Measurements from ENCODE around the gene MACROD2. TPM values are rescaled to one million over a fixed set of nuclear protein-coding genes. Genes with fewer than 3 reads are reported as not detected.

Gene MACROD2
- total RNA-seq, 4 donors from 2014 or later: 8.7 to 17.8 (median 10.8) TPM

- no peaks in the 10 kb centered on the region for H3K36me3 ChIP-seq
- intact Hi-C loops (cut with DNase I): no loop called here
- no peak for TF ChIP-seq POLR2A (IDR thresholded peaks at IDR 0.05)
- TF ChIP-seq, protein P1, sequence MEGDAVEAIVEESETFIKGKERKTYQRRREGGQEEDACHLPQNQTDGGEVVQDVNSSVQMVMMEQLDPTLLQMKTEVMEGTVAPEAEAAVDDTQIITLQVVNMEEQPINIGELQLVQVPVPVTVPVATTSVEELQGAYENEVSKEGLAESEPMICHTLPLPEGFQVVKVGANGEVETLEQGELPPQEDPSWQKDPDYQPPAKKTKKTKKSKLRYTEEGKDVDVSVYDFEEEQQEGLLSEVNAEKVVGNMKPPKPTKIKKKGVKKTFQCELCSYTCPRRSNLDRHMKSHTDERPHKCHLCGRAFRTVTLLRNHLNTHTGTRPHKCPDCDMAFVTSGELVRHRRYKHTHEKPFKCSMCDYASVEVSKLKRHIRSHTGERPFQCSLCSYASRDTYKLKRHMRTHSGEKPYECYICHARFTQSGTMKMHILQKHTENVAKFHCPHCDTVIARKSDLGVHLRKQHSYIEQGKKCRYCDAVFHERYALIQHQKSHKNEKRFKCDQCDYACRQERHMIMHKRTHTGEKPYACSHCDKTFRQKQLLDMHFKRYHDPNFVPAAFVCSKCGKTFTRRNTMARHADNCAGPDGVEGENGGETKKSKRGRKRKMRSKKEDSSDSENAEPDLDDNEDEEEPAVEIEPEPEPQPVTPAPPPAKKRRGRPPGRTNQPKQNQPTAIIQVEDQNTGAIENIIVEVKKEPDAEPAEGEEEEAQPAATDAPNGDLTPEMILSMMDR (IDR thresholded peaks at IDR 0.05): no peak
These were observed 901.3 kb downstream of the MACROD2 start for GRCh38 chr20:14896569-14896968.

DNA sequence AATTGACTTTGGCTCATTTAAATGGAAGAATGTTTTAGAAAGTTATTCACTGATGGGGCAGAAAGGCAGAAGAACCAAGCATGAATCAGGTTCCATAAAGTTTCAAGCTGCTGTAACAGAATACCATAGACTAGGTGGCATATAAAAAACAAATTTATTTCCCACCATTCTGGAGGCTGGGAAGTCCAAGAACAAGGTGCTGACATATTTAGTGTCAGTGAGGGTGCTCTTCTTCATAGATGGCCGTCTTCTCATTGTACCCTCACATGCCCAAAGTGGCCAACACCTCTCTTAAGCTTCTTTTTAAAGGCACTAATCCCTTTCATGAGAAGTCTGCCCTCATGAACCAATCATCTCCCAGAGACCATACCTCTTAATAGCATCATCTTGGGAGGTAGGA lies 902.3 kb downstream of the MACROD2 start:
- Histone ChIP-seq H3K27ac (no peak overlapping the region), H3K9me3 (no peaks in the 10 kb centered on the region), H3K27me3 (no peaks in the 10 kb centered on the region), H3K4me3 (replicated peaks in 1 of 3) (no peak overlapping the region), H3K36me3 (no peaks in the 10 kb centered on the region), H3K4me1 (no peaks in the 10 kb centered on the region)
- intact Hi-C loops (cut with DNase I): no loop called here
- DNase-seq: no peak
- 81 to 88% methylated on average over 1 of the region's 1 CpG for WGBS, 2 donors
- TF ChIP-seq, protein P1 (IDR thresholded peaks at IDR 0.05): no peak
- no peak for TF ChIP-seq POLR2A (IDR thresholded peaks at IDR 0.05)

More at GRCh38 chr20:14896569-14896968, 901.3 kb downstream of the MACROD2 start:
- H3K27me3 ChIP-seq: no peaks in the 10 kb centered on the region
- DNase-seq: no peak
- H3K27ac ChIP-seq: no peak overlapping the region
- no peak overlapping the region for H3K4me3 ChIP-seq (replicated peaks in 1 of 3)
- H3K4me1 ChIP-seq: no peaks in the 10 kb centered on the region
- H3K9me3 ChIP-seq: no peaks in the 10 kb centered on the region

GRCh38 chr20:14902432-14903089 lies 907.2 kb downstream of the MACROD2 start:
- no peak for DNase-seq
- H3K27me3 ChIP-seq: no peaks in the 10 kb centered on the region
- H3K27ac ChIP-seq: no peak overlapping the region
- no peak overlapping the region for H3K4me3 ChIP-seq (replicated peaks in 1 of 3)
- WGBS, 2 donors: 83 to 85% methylated on average over 4 of the region's 4 CpGs
- H3K4me1 ChIP-seq: no peaks in the 10 kb centered on the region
- no peaks in the 10 kb centered on the region for H3K36me3 ChIP-seq
- H3K9me3 ChIP-seq: no peaks in the 10 kb centered on the region
- intact Hi-C loops (cut with DNase I): no loop called here
- TF ChIP-seq POLR2A (IDR thresholded peaks at IDR 0.05): no peak
- TF ChIP-seq, protein P1 (IDR thresholded peaks at IDR 0.05): no peak

- no peak overlapping the region for H3K27ac ChIP-seq
- intact Hi-C loops (cut with DNase I): no loop called here
- no peaks in the 10 kb centered on the region for H3K9me3 ChIP-seq
- H3K4me1 ChIP-seq: no peaks in the 10 kb centered on the region
- H3K36me3 ChIP-seq: no peaks in the 10 kb centered on the region
- WGBS, 2 donors: 89 to 90% methylated on average over 2 of the region's 2 CpGs
- no peak for DNase-seq
- no peaks in the 10 kb centered on the region for H3K27me3 ChIP-seq
- TF ChIP-seq, protein P1 (IDR thresholded peaks at IDR 0.05): no peak
- TF ChIP-seq POLR2A (IDR thresholded peaks at IDR 0.05): no peak
- H3K4me3 ChIP-seq (replicated peaks in 1 of 3): no peak overlapping the region
These were observed 911.7 kb downstream of the MACROD2 start for GRCh38 chr20:14906908-14907434.

DNA sequence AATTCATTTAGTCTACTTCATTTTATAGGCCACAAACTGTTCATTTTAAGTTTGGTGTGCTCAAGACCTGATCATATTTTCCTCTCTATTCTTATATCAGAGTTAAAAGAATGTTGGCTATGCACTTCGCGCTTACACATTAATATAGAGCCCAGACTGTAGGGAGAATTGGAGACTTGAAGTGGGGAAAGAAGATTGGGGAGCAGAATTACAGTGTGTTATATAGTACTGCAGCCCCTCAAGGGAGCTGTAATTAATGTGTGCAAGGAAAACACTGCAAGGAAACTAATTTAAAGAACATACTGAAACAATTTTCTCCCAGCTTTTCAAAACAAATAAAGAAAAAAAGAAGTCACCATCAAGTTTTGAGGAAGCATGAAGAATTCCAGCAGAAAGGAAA lies 914.8 kb downstream of the MACROD2 start:
- intact Hi-C loops (cut with DNase I): no loop called here
- no peaks in the 10 kb centered on the region for H3K4me1 ChIP-seq
- H3K36me3 ChIP-seq: no peaks in the 10 kb centered on the region
- H3K9me3 ChIP-seq: no peaks in the 10 kb centered on the region
- no peak overlapping the region for H3K4me3 ChIP-seq (replicated peaks in 1 of 3)
- no peak for TF ChIP-seq POLR2A (IDR thresholded peaks at IDR 0.05)
- TF ChIP-seq, protein P1 (IDR thresholded peaks at IDR 0.05): no peak
- WGBS, 2 donors: 78 to 86% methylated on average over 2 of the region's 2 CpGs
- H3K27ac ChIP-seq: no peak overlapping the region
- no peak for DNase-seq
- H3K27me3 ChIP-seq: no peaks in the 10 kb centered on the region
